GM21528 (cell line): Measurements from ENCODE around the gene CD300LB.

Experiments used
- ATAC-seq: cut with Tn5 transposase; IDR thresholded peaks from one replicate; pipeline ENCODE4 v1.9.1; 2021; ENCODE audit warnings: mild to moderate bottlenecking, moderate library complexity; ENCODE audit not compliant: unreplicated experiment, low FRiP score

Gene CD300LB

DNA sequence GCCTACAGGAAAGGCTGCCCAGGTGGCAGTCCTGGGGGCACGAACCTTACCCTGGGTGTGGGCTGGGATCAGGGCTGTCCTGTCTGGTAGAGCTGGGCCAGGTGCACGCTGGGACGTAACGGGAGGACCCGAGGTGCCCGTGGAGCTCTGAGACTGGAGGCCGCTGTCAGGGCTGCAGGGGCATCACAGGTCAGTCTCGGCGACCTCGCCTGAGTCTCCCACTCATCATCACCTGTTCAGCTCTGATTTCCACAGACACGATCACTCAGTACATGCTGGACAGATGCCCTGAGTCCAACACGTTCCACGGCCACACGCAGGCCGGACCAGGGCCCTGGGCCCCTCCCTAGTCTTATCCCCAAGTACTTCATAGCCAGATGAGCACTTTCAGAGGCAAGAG is 19.3 kb upstream of the CD300LB start:
- ATAC-seq: no peak

DNA sequence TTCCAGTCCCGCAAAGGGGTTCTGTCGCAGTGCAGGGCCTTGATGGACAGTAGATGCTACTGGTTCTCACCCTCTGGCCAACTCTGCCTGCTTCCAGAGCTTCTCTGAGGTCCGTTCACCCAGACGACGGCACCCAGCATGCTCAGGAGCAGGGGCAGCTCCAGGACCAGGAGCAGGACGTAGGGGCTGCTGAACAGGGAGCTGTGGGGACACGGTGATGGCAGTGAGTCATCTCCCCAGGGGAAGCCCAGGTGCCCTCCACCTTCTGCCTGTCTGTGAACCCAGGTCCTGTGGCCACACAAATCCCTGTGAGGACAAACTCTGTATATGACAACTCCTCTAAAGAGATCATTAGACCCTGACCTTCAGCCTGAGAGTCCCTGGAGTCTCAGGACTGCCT is 18.1 kb upstream of the CD300LB start:
- ATAC-seq: no peak

DNA sequence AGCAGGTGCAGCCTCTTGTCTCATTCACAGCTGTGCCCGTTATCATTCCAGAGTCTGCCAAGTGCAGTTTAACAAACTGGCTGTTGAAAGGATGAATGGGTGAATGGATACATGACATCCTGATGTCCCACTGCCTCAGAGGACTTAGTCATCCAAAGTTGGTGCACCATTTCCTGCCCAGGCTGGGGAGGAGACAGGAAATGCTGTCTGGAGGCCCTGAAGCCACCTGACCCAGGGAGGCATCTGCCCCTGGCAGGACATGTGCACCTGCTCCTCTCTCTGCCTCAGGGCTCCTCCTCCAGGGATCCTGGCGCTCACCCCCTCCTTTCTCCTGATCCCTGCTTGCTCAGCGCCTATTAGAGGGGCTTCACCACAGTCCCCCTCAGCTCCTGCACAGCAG is 16.5 kb upstream of the CD300LB start:
- no peak for ATAC-seq

DNA sequence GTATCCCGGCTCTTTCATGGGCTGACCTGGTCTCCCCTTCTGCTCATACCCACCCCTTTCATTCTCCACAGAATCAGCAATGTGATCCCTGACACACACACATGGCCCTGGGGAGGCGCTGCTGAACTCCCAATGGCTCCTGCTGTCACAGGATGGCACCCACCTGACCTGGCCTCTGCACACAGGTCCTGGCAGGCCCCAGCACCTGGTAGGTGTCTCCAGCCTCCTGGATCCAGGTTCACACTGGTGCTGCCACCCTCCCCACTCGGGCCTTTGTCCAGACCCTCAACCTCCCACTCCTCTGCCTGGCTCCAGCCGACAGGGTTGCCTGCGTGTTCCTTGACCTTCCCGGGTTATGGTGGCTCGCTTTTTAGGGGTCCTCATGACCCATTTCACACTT is 16.0 kb upstream of the CD300LB start:
- ATAC-seq: no peak

DNA sequence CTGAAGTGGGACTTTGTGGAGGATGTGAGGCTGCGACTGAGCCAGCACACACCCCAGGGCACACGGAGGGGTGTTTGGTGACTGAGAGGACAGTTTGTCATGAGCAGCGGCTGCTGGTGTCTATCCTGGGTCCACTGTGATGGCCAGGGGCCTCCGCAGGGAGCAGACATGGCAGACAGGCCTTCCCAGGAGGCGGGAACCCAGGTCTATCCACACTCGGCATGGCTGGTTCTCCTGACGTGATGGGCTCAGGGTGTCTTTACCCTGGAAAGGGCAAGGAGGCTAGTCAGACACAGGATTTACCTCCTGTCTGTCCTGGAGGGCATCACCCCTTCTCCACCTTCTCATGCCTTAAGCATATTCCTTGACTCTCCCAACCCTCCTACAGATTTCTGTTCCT is 15.3 kb upstream of the CD300LB start:
- no peak for ATAC-seq

DNA sequence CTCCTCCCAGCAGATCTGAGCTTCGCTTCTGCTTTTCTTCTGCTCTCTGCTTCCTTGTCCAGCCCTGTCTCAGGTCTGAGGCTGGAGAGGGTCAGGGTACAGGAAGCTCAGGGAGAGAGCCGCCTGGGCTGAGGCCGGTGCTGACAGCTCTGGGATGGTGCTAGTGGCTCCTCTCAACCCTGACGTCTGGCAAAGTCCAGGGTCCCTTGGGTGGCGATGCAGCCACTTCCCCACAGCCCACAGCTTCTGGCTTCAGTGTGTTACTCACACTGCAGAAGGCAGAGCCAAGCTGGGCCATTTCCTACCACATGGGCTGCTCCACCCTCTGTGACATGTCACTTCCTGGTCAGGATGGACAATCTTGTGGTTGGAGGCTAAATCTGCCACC is 14.6 kb upstream of the CD300LB start, which contains the start of gene CD300C:
TSS of gene CD300C (minus strand) at position 273 of the 388 bp plus-strand sequence. CDS start 333 bp downstream, outside the sequence.
- no peak for ATAC-seq

DNA sequence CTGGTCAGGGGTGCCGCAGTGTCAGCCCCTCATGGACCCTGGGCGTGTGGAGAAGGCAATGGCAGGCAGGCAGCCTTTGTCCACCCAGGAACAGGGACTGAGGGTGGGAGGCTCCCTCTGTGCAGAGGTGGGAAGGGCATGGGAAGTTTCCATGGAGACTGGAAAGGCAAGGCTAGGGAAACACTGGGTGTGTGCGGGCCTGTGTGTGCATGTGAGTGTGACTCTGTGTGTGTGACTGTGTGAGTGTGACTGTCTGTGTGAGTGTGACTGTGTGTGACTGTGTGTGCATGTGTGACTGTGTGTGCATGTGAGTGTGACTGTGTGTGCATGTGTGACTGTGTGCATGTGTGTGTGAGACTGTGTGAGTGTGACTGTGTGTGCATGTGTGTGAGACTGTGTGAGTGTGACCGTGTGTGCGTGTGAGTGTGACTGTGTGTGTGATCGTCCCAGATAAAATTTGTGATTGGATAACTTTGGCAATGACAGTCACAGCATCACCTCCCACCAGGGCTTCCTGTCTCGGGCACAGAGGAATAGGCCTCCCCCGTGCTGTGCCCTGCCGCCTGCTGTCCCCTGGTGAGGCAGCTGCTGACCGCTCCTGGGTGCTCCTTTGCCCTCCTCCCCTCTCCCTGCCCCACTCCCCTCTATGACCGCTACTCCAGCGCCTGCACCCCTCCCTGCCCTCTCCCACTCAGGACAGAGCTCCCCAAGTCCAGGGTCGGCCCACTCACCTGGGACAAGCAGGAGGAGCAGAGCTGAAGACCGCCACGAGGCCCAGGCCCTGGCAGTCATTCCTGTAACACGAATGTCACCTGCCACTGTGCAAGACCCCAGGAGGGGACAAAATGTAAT is 13.9 kb upstream of the CD300LB start:
- no peak for ATAC-seq

DNA sequence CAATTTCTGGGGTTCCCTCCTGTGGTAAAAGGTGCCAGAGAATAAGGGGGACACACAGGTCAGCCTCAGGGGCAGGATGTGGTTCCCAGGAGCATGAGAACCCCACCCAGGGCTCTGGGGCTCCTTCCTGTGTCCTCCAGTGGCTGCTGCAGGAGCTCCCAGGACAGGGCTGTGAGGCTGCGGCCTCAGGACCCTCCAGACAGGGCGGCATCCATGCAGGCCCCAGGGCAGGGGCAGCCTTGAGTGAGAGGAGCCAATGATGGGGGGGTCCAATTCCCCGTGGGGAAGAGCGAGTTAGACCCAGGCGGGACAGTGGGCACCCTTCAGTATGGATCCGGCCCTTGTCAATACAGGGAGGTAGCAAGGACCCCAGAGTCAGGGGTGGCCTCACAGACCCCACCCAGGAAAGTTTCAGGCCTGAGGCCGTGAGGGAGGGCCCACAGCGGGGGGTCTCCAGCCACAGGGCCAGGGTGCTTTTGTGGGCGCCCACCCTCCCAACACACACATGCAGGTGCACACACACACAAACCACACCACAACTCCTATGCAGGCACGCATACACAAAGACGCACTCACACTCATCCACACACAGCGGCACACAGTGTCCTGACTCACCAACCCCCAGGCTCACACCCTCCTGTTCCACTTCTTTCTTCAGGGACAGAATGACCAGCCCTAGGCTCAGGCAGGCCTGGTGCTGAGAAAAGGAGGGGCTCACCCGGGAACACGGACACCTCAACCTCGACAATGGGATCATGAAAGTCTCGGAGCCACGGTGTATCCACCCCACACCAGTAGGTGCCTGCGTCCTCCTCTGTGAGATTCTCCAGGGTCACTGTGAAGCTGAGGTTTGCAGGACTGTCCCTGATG is 12.9 kb upstream of the CD300LB start:
- ATAC-seq: no peak

DNA sequence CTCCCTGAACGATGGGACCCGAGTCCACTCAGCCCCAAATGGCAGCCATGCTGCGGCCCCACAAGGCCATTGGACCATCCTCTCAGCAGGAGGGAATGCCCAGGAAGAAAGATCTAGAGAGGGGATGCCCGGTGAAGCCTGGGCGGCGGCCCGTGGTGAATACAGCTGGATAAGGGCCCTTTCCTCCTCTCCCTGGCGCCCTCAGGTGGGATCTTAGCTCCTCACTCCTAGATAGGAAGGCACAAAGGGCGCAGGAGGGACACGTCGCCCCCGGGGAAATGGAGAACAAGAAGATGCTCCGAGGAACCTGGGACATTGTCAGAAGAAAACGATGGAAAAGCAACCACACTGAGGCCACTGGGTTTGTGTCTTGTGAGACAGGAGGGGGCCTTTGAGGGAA is 12.1 kb upstream of the CD300LB start:
- no peak for ATAC-seq

DNA sequence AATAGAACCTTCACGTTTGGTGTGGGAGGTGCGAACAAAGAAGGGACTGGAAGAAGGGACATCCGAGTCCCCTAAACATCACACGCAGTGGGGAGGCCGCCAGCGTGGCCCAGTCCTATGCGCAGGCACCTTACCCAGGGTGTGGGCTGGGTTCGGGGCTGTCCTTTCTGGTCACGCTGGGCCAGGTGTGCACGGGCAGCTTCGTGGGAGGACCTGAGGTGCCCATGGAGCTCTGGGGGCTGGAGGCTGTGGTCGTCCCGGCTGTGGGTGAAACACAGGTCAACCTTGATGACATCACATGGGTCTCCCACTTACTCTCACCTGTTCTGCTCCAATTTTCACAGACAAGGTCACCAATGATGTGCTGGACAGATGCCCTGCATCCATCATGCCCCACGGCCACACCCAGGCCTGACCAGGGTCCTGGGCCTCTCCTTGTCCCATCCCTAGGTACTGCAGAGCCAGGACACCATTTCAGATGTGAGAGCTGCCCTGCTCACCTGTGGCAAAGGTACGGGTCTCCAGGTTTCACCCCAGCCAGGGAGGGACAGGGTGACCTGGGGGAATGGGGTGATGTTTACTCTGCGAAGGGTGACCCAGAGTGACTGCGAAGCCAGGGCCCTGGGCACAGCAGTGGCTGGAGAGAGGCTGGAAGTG is 11.6 kb upstream of the CD300LB start:
- ATAC-seq: no peak

DNA sequence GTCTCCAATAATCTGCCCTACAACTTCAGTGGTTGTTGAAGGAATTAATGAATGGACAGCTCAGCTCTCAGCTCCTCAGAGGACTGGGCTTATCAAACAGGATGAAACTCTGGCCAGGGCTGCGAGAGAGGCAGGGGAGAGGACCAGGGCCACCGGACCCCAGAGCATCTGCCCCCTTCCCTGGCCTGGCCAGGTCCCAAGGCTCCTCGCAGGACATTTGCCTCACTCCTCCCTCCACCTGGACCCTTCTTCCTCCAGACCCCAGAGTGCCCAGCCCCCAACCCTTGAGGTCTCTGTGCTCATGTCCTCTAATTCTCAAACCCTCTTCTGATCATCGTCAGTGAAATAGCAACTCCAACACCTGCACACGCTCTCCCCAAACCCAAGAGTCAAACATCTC is 10.9 kb upstream of the CD300LB start:
- ATAC-seq: no peak

DNA sequence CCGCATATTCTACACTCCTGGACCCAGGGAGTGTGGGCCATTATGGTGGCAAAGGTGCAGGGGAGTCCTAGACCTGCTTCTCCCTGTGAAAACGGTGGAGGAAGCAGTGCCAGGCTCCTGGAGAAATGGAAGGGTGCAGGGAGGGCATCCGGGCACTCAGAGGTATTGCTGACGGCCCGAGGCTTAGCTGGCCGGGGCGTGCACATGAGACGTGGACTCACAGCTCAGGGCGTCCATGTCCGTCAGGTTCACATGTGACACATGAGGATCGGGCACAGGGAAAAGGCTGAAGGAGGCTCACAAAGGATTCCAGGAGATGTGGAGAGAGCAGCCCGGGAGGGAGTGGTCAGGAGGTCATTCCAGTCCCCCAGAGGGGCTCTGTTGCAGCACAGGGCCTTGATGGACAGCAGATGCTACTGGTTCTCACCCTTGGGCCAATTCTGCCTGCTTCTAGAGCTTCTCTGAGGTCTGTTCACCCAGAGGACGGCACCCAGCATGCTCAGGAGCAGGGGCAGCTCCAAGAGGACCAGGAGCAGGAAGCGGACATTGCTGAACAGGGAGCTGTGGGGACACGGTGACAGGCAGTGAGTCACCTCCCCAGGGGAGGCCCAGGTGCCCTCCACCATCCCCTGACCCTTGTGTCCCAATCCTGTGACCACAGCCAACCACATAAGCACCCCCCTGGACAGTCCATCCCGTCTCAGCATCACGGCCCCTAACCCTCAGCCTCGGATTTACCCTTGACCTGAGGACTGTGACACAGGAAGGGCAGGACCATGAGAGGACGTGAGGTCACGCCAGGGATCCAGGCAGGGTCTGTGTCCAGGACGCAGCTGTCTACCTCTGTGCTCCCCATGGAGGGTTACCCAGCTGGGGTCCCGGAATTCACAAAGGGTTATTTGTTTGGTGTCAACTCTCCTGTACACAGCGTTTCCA is 10.2 kb upstream of the CD300LB start:
- ATAC-seq: no peak

DNA sequence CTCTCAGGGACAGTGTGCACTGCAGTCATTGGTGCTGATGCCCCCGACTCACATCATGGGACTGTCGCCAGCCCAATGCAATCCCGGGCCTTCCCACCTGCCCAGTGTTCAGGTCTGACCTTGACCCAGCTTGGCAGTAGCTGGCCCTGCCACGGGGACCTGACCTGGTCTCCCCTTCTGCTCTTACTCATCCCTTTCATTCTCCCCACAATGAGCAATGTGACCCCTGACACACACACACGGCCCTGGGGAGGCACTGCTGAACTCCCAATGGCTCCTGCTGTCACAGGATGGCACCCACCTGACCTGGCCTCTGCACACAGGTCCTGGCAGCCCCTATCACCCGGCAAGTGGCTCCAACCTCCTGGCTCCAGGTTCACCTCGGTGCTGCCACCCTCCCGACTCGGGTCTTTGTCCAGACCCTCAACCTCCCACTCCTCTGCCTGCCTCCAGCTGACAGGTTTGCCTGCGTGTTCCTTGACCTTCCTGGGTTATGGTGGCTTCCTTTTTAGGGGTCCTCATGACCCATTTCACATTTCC is 8.1 kb upstream of the CD300LB start:
- ATAC-seq: no peak

DNA sequence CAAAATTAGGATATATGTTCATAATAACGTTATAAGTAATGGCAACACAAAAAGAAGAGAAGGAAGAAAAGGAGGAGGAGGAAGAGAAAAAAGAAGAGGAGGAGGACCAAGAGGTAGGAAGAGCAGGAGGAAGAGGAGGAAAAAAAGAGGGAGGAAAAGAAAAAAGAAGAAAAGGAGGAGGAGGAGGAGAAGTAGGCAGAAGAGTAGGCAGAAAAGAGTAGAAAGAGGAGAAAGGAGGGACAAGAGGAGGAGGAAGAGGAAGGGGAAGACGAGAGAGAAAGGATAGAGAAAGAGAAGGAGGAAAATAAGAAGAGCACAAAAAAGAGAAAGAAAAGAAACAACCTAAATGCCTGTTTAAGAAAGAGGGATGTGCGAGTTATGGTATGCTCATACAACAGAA is 5.6 kb upstream of the CD300LB start:
- no peak for ATAC-seq

DNA sequence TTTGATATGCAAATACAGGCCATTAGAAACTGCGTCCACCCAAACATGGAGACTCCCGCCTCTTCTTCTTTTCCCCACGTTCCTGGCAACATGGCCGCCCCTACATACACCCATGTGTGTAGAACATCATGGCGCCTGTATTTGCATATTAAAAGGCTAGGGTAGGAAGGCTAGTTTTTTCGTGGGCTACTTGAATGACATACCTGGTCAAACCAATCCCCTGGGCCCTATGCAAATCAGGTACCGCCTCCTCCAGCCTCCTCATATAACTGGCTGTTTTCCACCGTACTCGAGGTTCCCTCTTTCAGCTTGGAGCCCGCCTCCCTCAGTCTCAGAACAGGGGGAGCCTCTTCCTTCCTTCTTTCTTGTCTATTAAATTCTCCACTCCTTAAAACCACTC is 840 bp upstream of the CD300LB start:
- ATAC-seq: no peak

DNA sequence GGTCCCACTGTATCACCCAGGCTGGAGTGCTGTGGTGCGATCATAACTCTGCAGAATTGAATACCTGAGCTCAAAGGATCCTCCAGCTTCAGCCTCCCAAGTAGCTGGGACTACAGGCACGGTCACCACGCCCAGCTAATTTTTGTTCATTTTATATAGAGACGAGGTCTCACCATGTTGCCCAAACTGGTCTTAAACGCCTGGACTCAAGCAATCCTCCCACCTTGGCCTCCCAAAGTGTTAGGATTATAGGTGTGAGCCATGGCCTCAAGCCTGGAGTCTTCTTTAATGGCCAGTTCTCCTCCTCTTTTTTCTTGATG is 484 bp downstream of the CD300LB start:
- ATAC-seq: no peak

DNA sequence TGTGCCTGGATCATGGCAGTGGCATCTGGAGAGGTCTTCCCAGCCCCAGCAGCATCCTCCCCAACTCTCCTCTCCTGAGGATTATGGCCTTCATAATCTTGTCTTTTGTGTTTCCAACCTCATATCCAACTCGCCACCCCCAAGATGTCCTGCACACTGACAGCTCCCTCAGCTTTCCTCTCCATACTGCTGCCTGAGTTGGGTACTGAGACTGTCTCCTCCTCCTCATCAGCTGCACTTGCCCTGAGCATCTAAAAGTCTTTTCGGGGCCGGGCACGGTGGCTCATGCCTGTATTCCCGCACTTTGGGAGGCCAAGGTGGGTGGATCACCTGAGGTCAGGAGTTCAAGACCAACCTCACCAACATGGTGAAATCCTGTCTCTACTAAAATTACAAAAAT is 2.0 kb downstream of the CD300LB start:
- ATAC-seq: no peak

DNA sequence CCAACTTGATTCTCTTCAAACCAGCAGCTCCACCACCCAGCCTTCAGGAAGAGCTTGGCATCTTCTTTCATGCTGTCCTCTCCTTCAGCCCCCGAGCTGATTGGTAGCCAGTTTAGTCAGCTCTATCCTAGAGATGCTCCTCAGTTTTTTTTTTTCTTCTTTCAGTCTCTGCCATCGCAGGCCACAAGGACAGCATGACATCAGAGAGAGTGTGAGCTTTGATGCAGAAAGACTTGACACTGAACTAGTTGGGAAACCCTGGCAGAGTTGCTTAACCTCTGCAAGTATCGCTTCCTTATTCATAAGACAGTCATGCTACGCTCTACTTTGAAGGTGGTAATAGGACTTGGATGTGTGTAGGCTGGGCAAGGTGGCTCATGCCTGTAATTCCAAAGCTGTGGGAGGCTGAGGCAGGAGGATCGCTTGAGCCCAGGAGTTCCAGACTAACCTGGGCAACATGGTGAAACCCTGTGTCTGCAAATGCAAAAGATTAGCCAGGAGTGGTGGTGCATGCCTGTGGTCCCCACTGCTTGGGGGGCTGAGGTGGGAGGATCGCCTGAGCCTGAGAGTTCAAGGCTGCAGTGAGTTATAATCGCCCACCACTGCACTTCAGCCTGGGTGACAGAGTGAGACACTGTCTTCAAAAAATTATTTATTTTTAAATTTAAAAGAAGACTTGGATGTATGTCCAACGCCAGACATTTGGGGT is 2.6 kb downstream of the CD300LB start:
- no peak for ATAC-seq

DNA sequence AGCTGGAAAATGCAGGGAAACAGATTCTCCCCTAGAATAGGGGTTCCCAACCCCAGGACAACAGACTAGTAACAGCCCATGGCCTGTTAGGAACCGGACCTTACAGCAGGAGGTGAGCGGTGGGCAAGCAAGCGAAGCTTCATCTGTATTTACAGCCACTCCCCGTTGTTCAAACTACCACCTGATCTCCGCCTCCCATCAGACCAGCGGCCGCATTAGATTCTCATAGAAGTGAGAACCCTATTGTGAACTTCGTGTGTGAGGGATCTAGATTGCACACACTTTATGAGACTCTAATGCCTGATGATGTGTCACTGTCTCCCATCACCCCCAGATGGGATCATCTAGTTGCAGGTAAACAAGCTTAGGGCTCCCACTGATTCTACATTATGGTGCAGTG is 3.5 kb downstream of the CD300LB start:
- ATAC-seq: no peak
